GM23248 (cell line): Measurements from ENCODE around the gene DIO1. TPM values are rescaled to one million over a fixed set of nuclear protein-coding genes. Genes with fewer than 3 reads are reported as not detected.
A peak's percentile ranks its signal among the peaks of the same experiment; 100 is the strongest.

Experiments used
- DNase-seq: peaks from one replicate; pipeline ENCODE4 v3.0.0-alpha.2; 2015
- H2AFZ ChIP-seq: fragments of 200-600 bp; sonication (generic); 2 replicates; pipeline ENCODE4 v1.6.1; 2016; ENCODE audit warnings: antibody characterized with exemption
- H3F3A ChIP-seq: fragments of 200-600 bp; sonication (generic); 2 replicates; pipeline ENCODE4 v1.6.1; 2016; ENCODE audit warnings: mild to moderate bottlenecking, antibody characterized with exemption, mixed run types; ENCODE audit not compliant: insufficient read depth
- H3K27ac ChIP-seq: fragments of 200-600 bp; sonication (generic); 2 replicates; pipeline ENCODE4 v1.5.1; 2016; ENCODE audit warnings: mild to moderate bottlenecking
- H3K27me3 ChIP-seq: fragments of 200-600 bp; sonication (generic); replicated peaks from 2 replicates; pipeline ENCODE4 v1.6.1; 2016; ENCODE audit warnings: mild to moderate bottlenecking; ENCODE audit not compliant: insufficient read depth
- H3K36me3 ChIP-seq: fragments of 200-600 bp; sonication (generic); 2 replicates; pipeline ENCODE4 v1.6.1; 2016; ENCODE audit warnings: low read depth, mild to moderate bottlenecking
- H3K4me1 ChIP-seq: fragments of 200-600 bp; sonication (generic); 2 replicates; pipeline ENCODE4 v1.6.1; 2016; ENCODE audit warnings: mild to moderate bottlenecking; ENCODE audit not compliant: insufficient read depth
- H3K4me2 ChIP-seq: fragments of 200-600 bp; sonication (generic); one replicate; pipeline ENCODE4 v1.6.1; 2016; ENCODE audit warnings: mild to moderate bottlenecking; ENCODE audit not compliant: unreplicated experiment
- H3K4me3 ChIP-seq: fragments of 200-600 bp; sonication (generic); 2 replicates; pipeline ENCODE4 v1.5.1; 2016; ENCODE audit warnings: mild to moderate bottlenecking
- H3K79me2 ChIP-seq: fragments of 200-600 bp; sonication (generic); 2 replicates; pipeline ENCODE4 v1.6.1; 2016; ENCODE audit warnings: mild to moderate bottlenecking; ENCODE audit not compliant: insufficient read depth
- H3K9ac ChIP-seq: fragments of 200-600 bp; sonication (generic); 2 replicates; pipeline ENCODE4 v1.6.1; 2016; ENCODE audit warnings: mild to moderate bottlenecking
- H3K9me2 ChIP-seq: fragments of 200-600 bp; sonication (generic); 2 replicates; pipeline ENCODE4 v1.6.1; 2016; ENCODE audit warnings: mixed run types, mild to moderate bottlenecking, moderate library complexity; ENCODE audit not compliant: insufficient read depth
- H3K9me3 ChIP-seq: fragments of 200-600 bp; sonication (generic); one replicate; pipeline ENCODE4 v1.6.1; 2017; ENCODE audit warnings: low read depth
- H4K20me1 ChIP-seq: fragments of 200-600 bp; sonication (generic); 2 replicates; pipeline ENCODE4 v1.6.0; 2016; ENCODE audit not compliant: insufficient read depth
- EZH2 ChIP-seq: fragments of 200-600 bp; sonication (generic); IDR thresholded peaks from 2 replicates; pipeline ENCODE4 v1.6.1; 2018; ENCODE audit warnings: antibody characterized with exemption, mild to moderate bottlenecking; ENCODE audit not compliant: insufficient read depth, poor library complexity, severe bottlenecking
- EZH2phosphoT487 ChIP-seq: fragments of 200-600 bp; sonication (generic); IDR thresholded peaks from 2 replicates; pipeline ENCODE4 v1.6.1; 2018; ENCODE audit warnings: antibody characterized with exemption, moderate library complexity, mild to moderate bottlenecking, low read depth; ENCODE audit not compliant: insufficient read depth
- WGBS, 2 experiments: methylation state at CpG; one replicate each; pipeline ENCODE4 v1.1.6; 2015 to 2017; ENCODE audit warnings: low lambda C conversion rate in 2 of 2, low coverage in 1 of 2; ENCODE audit errors: missing lambda C conversion rate in 2 of 2; 5-methylcytosine and 5-hydroxymethylcytosine counted together
- in situ Hi-C: fragments of 300-500 bp; cut with MboI; formaldehyde crosslinking; loops from 2 replicates; pipeline ENCODE4 v1.15.0; 2020
- polyA plus RNA-seq: library from polyadenylated mRNA; unstranded; fragments of >200 nt; fragmentation: Nextera tagmentation; extraction: Ambion mirVana; gene quantifications from 2 replicates; pipeline ENCODE4 v1.2.1, GENCODE V29; 2016
- total RNA-seq: library from RNA; depleted of rRNA; stranded (reverse); fragments of >200 nt; shearing (Covaris generic); gene quantifications from 2 replicates; pipeline ENCODE4 v1.2.3, GENCODE V29; 2014

The DIO1 gene
- total and polyA plus RNA-seq, 2 experiments from 2014 or later, result not detected

- no peaks in the 10 kb centered on the region for H4K20me1 ChIP-seq
- WGBS, 2 experiments, result 93 to 97% methylated on average over 2 of the region's 2 CpGs
Observed at GRCh38 chr1:53929246-53929960, 35.4 kb downstream of the DIO1 start.

GRCh38 chr1:53930932-53931331 is 36.9 kb downstream of the DIO1 start:
- Histone ChIP-seq H3K27me3 (no peaks in the 10 kb centered on the region), H3K9me2 (no peaks in the 10 kb centered on the region), H3K36me3 (peaks cover 25% of the 10 kb centered on the region), H2AFZ (no peak overlapping the region), H3K9me3 (peaks cover 6% of the 10 kb centered on the region), H3K4me2 (no peak overlapping the region), H3K79me2 (peaks cover 12% of the 10 kb centered on the region), H3K27ac (no peak overlapping the region), H3K9ac (no peak overlapping the region), H3F3A (no peaks in the 10 kb centered on the region), H4K20me1 (no peaks in the 10 kb centered on the region), H3K4me1 (no peaks in the 10 kb centered on the region), H3K4me3 (no peak overlapping the region)
- TF ChIP-seq EZH2phosphoT487, result no peak
- TF ChIP-seq EZH2, result no peak
- in situ Hi-C loops, result no loop called here
- no peak for DNase-seq
- WGBS, 2 experiments, result 92 to 97% methylated on average over 3 of the region's 3 CpGs

More at GRCh38 chr1:53929246-53929960, 35.4 kb downstream of the DIO1 start:
- Histone ChIP-seq H3K27me3 (no peaks in the 10 kb centered on the region), H3K4me2 (no peak overlapping the region), H3K9ac (no peak overlapping the region), H3K4me3 (no peak overlapping the region), H3K4me1 (no peaks in the 10 kb centered on the region), H3K9me3 (peaks cover 6% of the 10 kb centered on the region), H2AFZ (no peak overlapping the region), H3K36me3 (peaks cover 25% of the 10 kb centered on the region), H3K9me2 (no peaks in the 10 kb centered on the region), H3K79me2 (peaks cover 6% of the 10 kb centered on the region; the same call in 1 of the 2 replicates), H3K27ac (no peak overlapping the region), H3F3A (no peaks in the 10 kb centered on the region)
- in situ Hi-C loops, result no loop called here
- DNase-seq, result no peak
- no peak for TF ChIP-seq EZH2phosphoT487

- no peak for DNase-seq
- Histone ChIP-seq H2AFZ (no peak overlapping the region), H4K20me1 (no peaks in the 10 kb centered on the region), H3K4me3 (no peak overlapping the region), H3K27me3 (no peaks in the 10 kb centered on the region), H3K36me3 (peaks cover 25% of the 10 kb centered on the region), H3K9me2 (no peaks in the 10 kb centered on the region), H3K4me2 (no peak overlapping the region), H3K27ac (no peak overlapping the region), H3K9ac (no peak overlapping the region), H3K4me1 (no peaks in the 10 kb centered on the region), H3F3A (no peaks in the 10 kb centered on the region), H3K9me3 (peaks cover 6% of the 10 kb centered on the region), H3K79me2 (peaks cover 18% of the 10 kb centered on the region)
- in situ Hi-C loops, result no loop called here
- TF ChIP-seq EZH2 (no peak), EZH2phosphoT487 (no peak)
- WGBS, 2 experiments, result 97 to 98% methylated on average over 2 of the region's 2 CpGs
Observed at GRCh38 chr1:53931523-53931922, 37.5 kb downstream of the DIO1 start.

GRCh38 chr1:53934170-53934765 is 40.3 kb downstream of the DIO1 start:
- Histone ChIP-seq H3K79me2 (peaks cover 32% of the 10 kb centered on the region), H3F3A (peaks cover 15% of the 10 kb centered on the region; the same call in 1 of the 2 replicates), H3K27me3 (no peaks in the 10 kb centered on the region), H3K9me3 (peaks cover 6% of the 10 kb centered on the region), H3K9me2 (no peaks in the 10 kb centered on the region), H3K4me2 (no peak overlapping the region), H3K36me3 (peaks cover 15% of the 10 kb centered on the region; the same call in 1 of the 2 replicates), H3K4me3 (no peak overlapping the region), H3K4me1 (peaks cover 9% of the 10 kb centered on the region), H2AFZ (no peak overlapping the region), H3K27ac (no peak overlapping the region), H3K9ac (no peak overlapping the region), H4K20me1 (no peaks in the 10 kb centered on the region)
- in situ Hi-C loops, result no loop called here
- DNase-seq, result peak; percentile 22
- 98 to 100% methylated on average over 1 of the region's 1 CpG for WGBS, 2 experiments
- TF ChIP-seq EZH2phosphoT487, result no peak
- TF ChIP-seq EZH2, result no peak
